WI38 (cell line): Measurements from ENCODE around the gene CDK17.

Experiments
- H3K4me3 ChIP-seq: 2 replicates; pipeline ENCODE4 v1.5.1; 2011; ENCODE audit warnings: low read depth, mild to moderate bottlenecking, control low read depth, low read length
- CTCF ChIP-seq: IDR thresholded peaks from 2 replicates; pipeline ENCODE4 v1.5.1; 2012; ENCODE audit warnings: low read depth, mild to moderate bottlenecking, control low read depth, low read length

CDK17 gene

GRCh38 chr12:96242597-96242996 is 157.6 kb downstream of the CDK17 start:
- no peak overlapping the region for H3K4me3 ChIP-seq
- TF ChIP-seq CTCF, result no peak

- no peak for TF ChIP-seq CTCF
- H3K4me3 ChIP-seq, result no peak overlapping the region
Observed at GRCh38 chr12:96241846-96242256, 158.4 kb downstream of the CDK17 start.

- no peak for TF ChIP-seq CTCF
- H3K4me3 ChIP-seq, result no peak overlapping the region
Observed at GRCh38 chr12:96241431-96241830, 158.8 kb downstream of the CDK17 start.

- no peak for TF ChIP-seq CTCF
- H3K4me3 ChIP-seq, result no peak overlapping the region
Observed at GRCh38 chr12:96240656-96241055, 159.6 kb downstream of the CDK17 start.

- H3K4me3 ChIP-seq, result no peak overlapping the region
- TF ChIP-seq CTCF, result no peak
Observed at GRCh38 chr12:96239711-96240635, 160.3 kb downstream of the CDK17 start.

GRCh38 chr12:96238336-96239047 is 161.7 kb downstream of the CDK17 start:
- TF ChIP-seq CTCF, result no peak

More at GRCh38 chr12:96238336-96239047, 161.7 kb downstream of the CDK17 start:
- no peak overlapping the region for H3K4me3 ChIP-seq
